A673 (cell line): ENCODE results near the gene DCAF12L2. TPM values are rescaled to one million over a fixed set of nuclear protein-coding genes. Genes with fewer than 3 reads are reported as not detected.
A peak's percentile ranks its signal among the peaks of the same experiment; 100 is the strongest.
"Not testable (repeated sequence)": the region's sequence is repeated elsewhere in the genome, so short reads cannot be mapped to it uniquely, and the experiment has no call there.

ENCODE experiments used
- Bru-seq: library from RNA; stranded (reverse); fragments of 400-500 nt; gene quantifications from one replicate; lab custom pipeline; 2021; lab: Mats Ljungman, UMichigan
- BruChase-seq, 2 experiments: library from RNA; stranded (reverse); fragments of 400-500 nt; gene quantifications; one replicate each; lab custom pipeline; 2021; lab: Mats Ljungman, UMichigan
- BruUV-seq: library from RNA; stranded (reverse); fragments of 400-500 nt; replicated peaks from 2 replicates; lab custom pipeline; 2021; lab: Mats Ljungman, UMichigan
- CTCF ChIA-PET: fragments of 300-600 bp; sonication (Branson Sonifier 250); formaldehyde crosslinking; loops from one replicate; lab custom pipeline; 2022; ENCODE audit warnings: antibody characterized with exemption; lab: Charles Lee
- POLR2A ChIA-PET: fragments of 300-600 bp; sonication (Branson Sonifier 250); formaldehyde crosslinking; loops from one replicate; lab custom pipeline; 2022; ENCODE audit warnings: antibody characterized with exemption; ENCODE audit not compliant: low non-redundant PET; lab: Charles Lee
- DNase-seq: peaks from one replicate; pipeline ENCODE4 v3.0.0-alpha.2; 2015; ENCODE audit warnings: low spot score
- H3K27ac ChIP-seq: fragments of 200-600 bp; sonication (generic); 2 replicates; pipeline ENCODE4 v1.5.1; 2016; ENCODE audit warnings: mixed run types, low read depth, mild to moderate bottlenecking, mixed read lengths, antibody characterized with exemption, low read length; ENCODE audit not compliant: poor library complexity, severe bottlenecking
- H3K27me3 ChIP-seq: fragments of 200-600 bp; sonication (generic); replicated peaks from 2 replicates; pipeline ENCODE4 v1.6.1; 2017; ENCODE audit warnings: mixed run types, low read depth, mild to moderate bottlenecking, mixed read lengths, antibody characterized with exemption, low read length; ENCODE audit not compliant: insufficient read depth, poor library complexity
- H3K36me3 ChIP-seq: fragments of 200-600 bp; sonication (generic); 2 replicates; pipeline ENCODE4 v1.6.1; 2016; ENCODE audit warnings: mixed run types, mild to moderate bottlenecking, mixed read lengths, antibody characterized with exemption, low read length; ENCODE audit not compliant: insufficient read depth, poor library complexity, severe bottlenecking
- H3K4me1 ChIP-seq: fragments of 200-600 bp; sonication (generic); 2 replicates; pipeline ENCODE4 v1.6.1; 2017; ENCODE audit warnings: mixed run types, mild to moderate bottlenecking, mixed read lengths, antibody characterized with exemption, low read length; ENCODE audit not compliant: insufficient read depth, poor library complexity, severe bottlenecking
- H3K4me3 ChIP-seq: fragments of 200-600 bp; sonication (generic); 2 replicates; pipeline ENCODE4 v1.5.1; 2016; ENCODE audit warnings: low read depth, mixed run types, mild to moderate bottlenecking, mixed read lengths, low read length; ENCODE audit not compliant: poor library complexity, severe bottlenecking
- H3K9me3 ChIP-seq: fragments of 200-600 bp; sonication (generic); 2 replicates; pipeline ENCODE4 v1.6.1; 2016; ENCODE audit warnings: mixed run types, low read depth, mild to moderate bottlenecking, mixed read lengths, antibody characterized with exemption, low read length; ENCODE audit not compliant: poor library complexity, severe bottlenecking
- EZH2 ChIP-seq: fragments of 200-600 bp; sonication (generic); IDR thresholded peaks from 2 replicates; pipeline ENCODE4 v1.6.1; 2017; ENCODE audit warnings: borderline replicate concordance, low read depth, mild to moderate bottlenecking, mixed read lengths, antibody characterized with exemption, low read length; ENCODE audit not compliant: poor library complexity, severe bottlenecking
- intact Hi-C: fragments of 100-400 bp; cut with micrococcal nuclease; formaldehyde crosslinking; loops from one replicate; pipeline ENCODE4 v1.10.0; 2022; ENCODE audit not compliant: unreplicated experiment
- long read RNA-seq: library from polyadenylated mRNA; stranded (forward); transcript quantifications from one replicate; pipeline ENCODE4 v2.0.0, GENCODE V29; 2022
- total RNA-seq: library from RNA; stranded (reverse); gene quantifications from 2 replicates; pipeline ENCODE4 v1.2.3, GENCODE V29; 2021
- TF ChIP-seq, protein P1 (sequence below): fragments of 300-800, 200-600 bp; sonication (generic); conservative IDR thresholded peaks from 2 replicates; pipeline ENCODE4 v1.5.1; 2017; ENCODE audit warnings: low read depth, mild to moderate bottlenecking, antibody characterized with exemption, low read length, moderate library complexity, mixed read lengths

Gene DCAF12L2
- total RNA-seq, result 0.54 and 0.83 TPM in 2 replicates
- percentile 27 among the genes with signal in this experiment for Bru-seq, nascent RNA
- percentile 37 among the genes with signal in this experiment for BruChase-seq, experiment 1, labeled RNA remaining after a 2-hour chase
- percentile 37 among the genes with signal in this experiment for BruChase-seq, experiment 2, labeled RNA remaining after a 6-hour chase
- long read RNA-seq, partial matches to known transcripts, result 0 of 3 reads
- long read RNA-seq, other reads (novel, unspliced or antisense), result 0 of 3 reads

DNA sequence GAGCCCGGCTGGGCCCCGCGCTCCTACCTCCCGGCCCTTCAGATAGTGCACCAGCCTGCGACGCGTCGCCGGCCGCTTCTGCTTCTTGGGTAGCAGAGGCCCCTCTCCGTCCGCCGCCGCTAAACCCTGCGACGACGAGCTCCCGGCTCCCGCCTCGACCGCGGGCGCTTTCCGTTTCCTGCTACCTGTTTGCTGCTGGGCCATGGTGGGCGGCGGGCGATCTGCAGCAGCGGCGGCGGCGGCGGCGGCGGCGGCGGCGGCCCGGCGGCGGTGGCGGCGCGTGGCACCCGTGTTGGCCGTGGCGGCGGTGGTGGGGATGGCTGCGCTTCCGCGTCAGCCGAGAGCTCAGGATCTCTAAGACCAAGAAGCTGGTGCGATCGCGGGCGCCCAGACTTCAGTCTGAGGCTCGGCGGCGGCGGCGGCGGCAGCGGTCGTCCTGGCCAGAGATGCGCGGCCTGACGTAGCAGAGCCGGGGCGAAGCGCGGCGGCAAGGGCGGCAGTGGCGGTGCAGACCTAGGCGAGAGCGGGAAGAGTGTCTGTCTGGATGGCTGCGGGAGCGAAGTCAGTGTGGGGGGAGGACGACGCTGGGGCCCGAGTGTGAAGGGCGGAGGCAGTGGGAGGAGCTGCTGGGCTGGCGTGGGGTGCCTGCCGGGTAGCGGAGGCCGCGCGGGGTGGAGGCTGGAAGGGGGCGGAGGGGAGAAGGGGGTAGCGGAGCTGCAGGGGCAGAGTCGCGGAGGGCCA lies at the start of gene DCAF12L2:
Gene DCAF12L2, minus strand, starts transcription at position 569 of the 741 bp plus-strand sequence. Its CDS starts 365 bp downstream, at position 204.
- DNase-seq, result peak; percentile 1
- no peaks in the 10 kb centered on the region for H3K9me3 ChIP-seq
- no TSS peak for BruUV-seq
- no peaks in the 10 kb centered on the region for H3K4me1 ChIP-seq
- no peak within 1 kb of the TSS for H3K27ac ChIP-seq
- H3K27me3 ChIP-seq, result no peaks in the 10 kb centered on the region
- no peaks in the 10 kb centered on the region for H3K36me3 ChIP-seq
- CTCF ChIA-PET, result no interaction called here
- no peak for TF ChIP-seq EZH2
- TF ChIP-seq, protein P1, sequence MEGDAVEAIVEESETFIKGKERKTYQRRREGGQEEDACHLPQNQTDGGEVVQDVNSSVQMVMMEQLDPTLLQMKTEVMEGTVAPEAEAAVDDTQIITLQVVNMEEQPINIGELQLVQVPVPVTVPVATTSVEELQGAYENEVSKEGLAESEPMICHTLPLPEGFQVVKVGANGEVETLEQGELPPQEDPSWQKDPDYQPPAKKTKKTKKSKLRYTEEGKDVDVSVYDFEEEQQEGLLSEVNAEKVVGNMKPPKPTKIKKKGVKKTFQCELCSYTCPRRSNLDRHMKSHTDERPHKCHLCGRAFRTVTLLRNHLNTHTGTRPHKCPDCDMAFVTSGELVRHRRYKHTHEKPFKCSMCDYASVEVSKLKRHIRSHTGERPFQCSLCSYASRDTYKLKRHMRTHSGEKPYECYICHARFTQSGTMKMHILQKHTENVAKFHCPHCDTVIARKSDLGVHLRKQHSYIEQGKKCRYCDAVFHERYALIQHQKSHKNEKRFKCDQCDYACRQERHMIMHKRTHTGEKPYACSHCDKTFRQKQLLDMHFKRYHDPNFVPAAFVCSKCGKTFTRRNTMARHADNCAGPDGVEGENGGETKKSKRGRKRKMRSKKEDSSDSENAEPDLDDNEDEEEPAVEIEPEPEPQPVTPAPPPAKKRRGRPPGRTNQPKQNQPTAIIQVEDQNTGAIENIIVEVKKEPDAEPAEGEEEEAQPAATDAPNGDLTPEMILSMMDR, result no peak
- H3K4me3 ChIP-seq, result peak within 1 kb of the TSS; percentile 41
- POLR2A ChIA-PET, result no interaction called here
- intact Hi-C loops, result no loop called here

DNA sequence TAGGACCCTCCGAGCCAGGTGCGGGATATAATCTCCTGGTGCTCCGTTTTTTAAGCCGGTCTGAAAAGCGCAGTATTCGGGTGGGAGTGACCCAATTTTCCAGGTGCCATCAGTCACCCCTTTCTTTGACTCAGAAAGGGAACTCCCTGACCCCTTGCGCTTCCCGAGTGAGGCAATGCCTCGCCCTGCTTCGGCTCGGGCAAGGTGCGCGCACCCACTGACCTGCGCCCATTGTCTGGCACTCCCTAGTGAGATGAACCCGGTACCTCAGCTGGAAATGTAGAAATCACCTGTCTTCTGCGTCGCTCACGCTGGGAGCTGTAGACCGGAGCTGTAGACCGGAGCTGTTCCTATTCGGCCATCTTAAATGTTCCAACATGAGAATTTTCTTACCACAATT lies 24.8 kb upstream of the DCAF12L2 start:
- DNase-seq, POLR2A ChIA-PET: not testable (repeated sequence)

DNA sequence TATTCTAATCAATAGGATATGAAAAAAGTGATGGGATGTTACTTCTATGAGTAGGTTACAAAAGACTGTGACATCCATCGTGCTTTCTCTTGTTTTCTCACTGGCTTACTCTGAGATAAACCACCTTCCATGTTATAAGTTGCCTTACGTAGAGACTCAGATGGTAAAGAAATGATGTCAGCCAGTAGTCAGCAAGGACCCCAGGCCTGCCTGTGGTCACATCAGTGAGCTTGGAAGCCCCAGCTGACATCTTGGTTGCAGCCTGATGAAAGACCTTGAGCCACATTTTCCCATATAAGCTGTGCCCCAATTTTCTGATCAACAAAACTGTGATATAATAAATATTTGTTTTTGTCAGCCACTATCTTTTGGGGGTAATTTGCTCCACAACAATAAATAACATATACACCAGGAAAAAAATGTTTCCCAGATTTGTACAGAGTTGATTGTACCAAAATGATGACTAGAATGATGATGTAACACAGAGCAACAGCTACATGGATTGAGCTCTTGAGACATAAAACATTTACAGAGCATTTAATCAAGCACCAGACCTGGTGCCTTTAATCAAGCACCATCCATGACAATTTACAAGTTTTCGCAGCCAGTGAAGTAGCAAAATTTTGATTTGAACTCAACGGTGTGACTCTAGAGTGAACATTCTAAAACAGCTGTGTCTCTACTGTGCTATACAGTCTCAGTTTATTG lies 11.2 kb upstream of the DCAF12L2 start:
- H3K4me1 ChIP-seq, result no peaks in the 10 kb centered on the region
- H3K27ac ChIP-seq, result no peak overlapping the region
- H3K27me3 ChIP-seq, result no peaks in the 10 kb centered on the region
- TF ChIP-seq, protein P1, result no peak
- TF ChIP-seq EZH2, result no peak
- no TSS peak for BruUV-seq
- H3K9me3 ChIP-seq, result no peaks in the 10 kb centered on the region
- CTCF ChIA-PET, result no interaction called here
- DNase-seq, result no peak
- H3K4me3 ChIP-seq, result no peak overlapping the region
- POLR2A ChIA-PET, result no interaction called here
- intact Hi-C loops, result no loop called here
- H3K36me3 ChIP-seq, result no peaks in the 10 kb centered on the region

More for the DNA sequence above, 24.8 kb upstream of the DCAF12L2 start:
- H3K27me3 ChIP-seq, CTCF ChIA-PET, BruUV-seq, H3K9me3 ChIP-seq, intact Hi-C loops, H3K4me3 ChIP-seq, H3K4me1 ChIP-seq, H3K27ac ChIP-seq, H3K36me3 ChIP-seq: not testable (repeated sequence)
